HG02981 (cell line): ENCODE data around the gene RGS17.
"Not testable (repeated sequence)": the region's sequence is repeated elsewhere in the genome, so short reads cannot be mapped to it uniquely, and the experiment has no call there.

Experiments
- ATAC-seq: cut with Tn5 transposase; IDR thresholded peaks from one replicate; pipeline ENCODE4 v1.9.1; 2021; ENCODE audit warnings: mild to moderate bottlenecking, moderate library complexity; ENCODE audit not compliant: unreplicated experiment

The RGS17 gene, protein sequence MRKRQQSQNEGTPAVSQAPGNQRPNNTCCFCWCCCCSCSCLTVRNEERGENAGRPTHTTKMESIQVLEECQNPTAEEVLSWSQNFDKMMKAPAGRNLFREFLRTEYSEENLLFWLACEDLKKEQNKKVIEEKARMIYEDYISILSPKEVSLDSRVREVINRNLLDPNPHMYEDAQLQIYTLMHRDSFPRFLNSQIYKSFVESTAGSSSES

GRCh38 chr6:153131037-153131981 is at the start of gene RGS17:
TSS of gene RGS17 (minus strand) at chr6:153131282. CDS start at chr6:153044018, 87,264 bp downstream.
- ATAC-seq = peak; percentile 61

DNA sequence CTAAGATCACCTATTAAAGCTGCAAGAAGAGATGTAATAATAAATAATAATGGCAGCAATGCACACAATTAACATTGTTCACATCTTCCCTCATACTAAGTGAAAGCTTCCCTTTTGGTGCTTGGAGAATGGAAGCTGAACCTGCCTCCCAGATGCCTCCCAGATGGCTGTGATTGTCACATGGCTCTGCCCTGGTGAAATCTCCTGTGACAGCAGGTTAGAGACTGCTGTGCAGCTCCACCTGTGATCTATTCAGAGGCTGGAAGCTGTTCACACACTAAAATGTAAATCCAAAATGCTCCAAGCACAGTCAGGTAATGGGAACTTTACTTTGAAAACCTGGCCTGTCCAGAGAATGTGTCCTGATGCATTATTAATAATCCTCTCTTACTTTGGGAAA is 41.7 kb upstream of the RGS17 start:
- ATAC-seq = no peak

DNA sequence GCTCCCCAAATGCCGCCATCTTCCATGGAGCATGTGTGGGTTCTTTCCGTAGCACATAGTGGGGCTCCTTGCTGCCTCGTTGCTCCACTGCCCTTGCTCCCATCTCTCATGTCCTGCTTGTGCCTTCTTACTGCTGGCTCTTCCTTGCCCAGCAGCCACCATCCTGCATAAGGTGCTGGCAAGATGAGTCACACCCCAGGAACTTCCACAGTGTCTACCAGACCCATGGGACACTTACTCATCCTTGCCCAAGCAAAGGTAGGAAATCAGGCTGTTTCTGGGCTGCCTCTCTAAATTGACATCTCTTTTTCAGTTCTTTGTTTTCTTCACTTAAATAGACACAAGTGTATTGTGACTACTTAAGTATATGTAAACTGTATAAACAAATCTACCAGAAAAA is 39.4 kb upstream of the RGS17 start:
- no peak for ATAC-seq

DNA sequence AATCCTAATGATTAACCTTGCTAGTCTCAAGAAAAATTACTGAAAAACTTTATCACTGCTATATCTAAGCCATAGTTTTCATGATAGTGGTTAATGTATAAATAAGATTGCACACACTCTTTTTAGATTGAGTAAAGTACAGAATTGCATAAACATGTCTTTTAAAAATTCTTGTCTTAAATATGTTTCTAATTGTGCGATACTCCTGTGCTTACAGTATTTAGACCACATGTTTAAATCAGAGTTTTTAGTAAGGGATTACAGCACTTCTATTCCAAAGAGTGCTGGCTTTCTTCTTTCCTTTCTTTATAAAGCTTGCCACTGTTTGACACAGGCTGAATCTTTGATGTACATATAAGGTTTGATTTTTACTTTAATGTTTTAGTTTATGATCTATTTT is 36.8 kb upstream of the RGS17 start:
- no peak for ATAC-seq

DNA sequence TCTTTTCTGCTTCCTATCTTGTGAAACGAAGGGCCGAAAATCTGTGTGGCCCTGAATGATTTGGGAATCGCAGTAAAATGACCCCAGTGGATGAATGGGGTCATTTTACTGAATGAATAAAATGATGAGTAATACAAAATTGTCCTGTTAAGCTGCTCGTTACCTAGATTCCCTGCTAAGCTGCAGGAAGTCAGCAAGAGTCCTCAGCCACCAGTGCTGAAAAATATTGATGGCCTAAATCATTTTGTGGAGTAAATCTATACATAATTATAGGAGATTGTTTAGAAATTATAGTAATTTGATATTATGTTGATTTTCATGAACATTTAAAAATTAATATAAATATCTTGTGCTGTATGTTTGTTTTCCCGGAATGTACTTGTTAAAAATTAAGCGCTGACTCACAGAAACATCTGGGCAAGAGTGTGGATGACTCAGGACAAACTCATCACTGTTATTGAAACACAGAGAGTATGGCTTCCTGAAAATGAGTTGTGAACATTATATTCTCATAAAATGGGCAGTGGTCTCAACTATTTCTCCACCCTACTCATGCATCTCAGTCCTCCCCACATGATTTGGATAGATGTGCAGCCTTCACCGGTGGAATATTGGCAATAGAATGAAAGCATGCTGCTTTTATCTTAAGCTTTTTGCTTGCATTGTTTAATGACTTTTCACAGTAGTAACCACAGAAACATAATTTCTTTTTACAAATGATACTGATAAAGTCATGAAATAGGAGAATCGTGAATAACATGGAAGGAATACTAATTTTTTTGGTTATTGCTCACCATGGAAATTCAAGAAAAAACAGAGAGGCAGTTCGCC is 36.2 kb upstream of the RGS17 start:
- no peak for ATAC-seq

DNA sequence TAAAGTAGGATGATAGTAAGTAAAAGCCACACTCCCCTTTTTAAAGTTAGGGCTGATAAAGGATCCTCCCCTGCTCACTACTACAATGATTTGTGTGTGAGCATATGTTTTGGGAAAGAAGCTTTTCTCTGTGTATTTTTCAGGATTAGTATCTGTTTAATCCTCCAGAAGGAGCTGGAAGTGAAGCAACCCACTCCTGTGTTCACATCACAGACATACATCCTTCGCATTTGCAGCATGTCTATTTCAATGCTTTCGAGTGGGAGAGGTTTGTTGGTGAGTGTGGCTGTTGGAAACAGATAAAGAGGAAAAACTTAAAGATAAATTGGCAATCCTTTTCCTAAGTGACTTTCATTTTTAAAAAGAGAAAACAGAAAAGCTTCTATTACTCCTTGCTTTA is 31.6 kb upstream of the RGS17 start:
- ATAC-seq = no peak

DNA sequence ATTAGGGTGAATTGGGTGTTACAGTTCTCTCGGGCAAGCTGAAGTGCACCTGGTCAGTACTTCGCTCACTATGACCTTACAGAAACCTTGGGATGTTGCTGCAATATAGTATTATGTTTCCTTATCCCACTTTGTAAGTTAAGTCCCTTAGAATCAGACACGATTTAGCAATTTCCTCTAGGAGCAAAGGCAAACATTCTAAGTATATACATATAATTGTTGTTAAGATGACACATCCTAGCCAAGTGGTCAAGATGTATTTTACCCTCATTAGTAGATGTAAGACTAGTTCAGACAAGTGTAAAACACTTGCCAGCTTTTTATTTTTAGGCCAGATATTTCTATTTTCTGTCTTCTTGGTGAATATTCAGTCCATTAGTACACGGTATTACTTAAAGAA is 31.1 kb upstream of the RGS17 start:
- ATAC-seq = no peak

- ATAC-seq = no peak
Measured at GRCh38 chr6:153160221-153160620, 29.1 kb upstream of the RGS17 start.

DNA sequence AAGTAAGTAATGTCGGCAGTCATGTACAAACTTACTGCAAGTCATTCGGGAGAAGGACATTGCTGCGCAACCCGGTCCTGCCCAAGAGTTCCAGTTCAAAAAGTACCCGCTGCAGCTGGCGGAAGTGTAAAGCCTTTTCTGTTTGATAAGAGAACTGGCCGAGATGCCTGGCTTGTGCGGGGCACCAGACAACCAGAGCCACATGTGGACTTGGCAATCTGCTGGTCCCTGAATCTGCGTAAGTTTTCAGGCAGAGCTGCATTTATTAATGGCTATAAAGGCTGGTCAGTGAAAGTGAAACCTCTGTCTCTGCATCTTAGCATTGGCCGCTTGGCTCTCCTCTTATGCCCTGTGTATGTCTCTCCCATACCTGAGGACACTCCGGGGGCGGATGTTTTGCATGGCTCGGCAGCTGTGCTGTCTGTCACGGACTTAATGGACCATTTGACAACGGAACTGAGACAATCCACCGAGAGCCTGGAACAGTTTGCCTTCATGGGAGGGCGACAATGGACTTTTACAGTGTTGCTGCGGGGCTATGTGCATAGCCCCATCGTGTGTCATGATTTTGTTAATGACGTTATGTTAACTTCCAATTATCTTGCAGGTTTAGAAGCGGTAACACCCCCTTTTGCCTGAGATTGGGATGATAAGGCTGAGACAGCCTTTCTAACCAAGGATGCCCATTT is 19.8 kb upstream of the RGS17 start:
- ATAC-seq = no peak

DNA sequence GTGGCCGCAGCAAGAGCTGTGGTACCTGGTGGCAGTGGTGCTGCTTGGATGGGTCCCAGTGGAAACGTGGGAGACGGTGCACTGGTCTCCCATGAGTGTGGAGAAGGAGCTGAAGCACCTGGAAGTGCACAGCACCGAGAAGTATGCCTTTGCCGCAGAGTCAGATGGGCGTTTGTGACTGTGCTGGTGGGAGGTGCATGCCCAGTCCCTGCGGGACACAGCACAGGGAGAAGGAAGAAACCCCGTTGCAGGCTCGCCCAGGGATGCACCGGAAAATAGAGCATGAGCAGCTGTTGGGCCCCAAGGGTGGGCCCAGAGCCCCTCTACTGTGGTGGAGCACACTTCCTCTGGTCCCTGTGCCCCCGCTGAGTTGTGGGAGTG is 19.3 kb upstream of the RGS17 start:
- no peak for ATAC-seq

DNA sequence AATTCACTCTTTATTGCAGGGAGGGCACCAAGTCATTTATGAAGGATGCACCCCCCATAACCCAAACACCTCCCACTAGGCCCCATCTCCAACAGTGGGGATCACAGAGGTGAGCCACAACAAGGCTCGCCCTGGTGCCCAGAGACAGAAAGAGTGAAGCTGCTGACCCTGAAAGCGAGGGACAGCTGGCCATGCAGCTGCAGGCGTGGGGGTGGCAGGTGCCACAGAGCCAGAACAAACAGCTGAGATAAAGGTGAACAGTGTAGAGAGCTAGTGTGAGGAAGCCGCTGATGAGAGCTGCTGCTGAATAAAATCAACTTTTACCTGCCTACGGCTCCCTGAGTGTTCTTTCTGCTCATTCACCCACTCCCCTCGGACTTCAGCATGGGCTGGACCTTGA is 18.8 kb upstream of the RGS17 start:
- ATAC-seq = no peak

DNA sequence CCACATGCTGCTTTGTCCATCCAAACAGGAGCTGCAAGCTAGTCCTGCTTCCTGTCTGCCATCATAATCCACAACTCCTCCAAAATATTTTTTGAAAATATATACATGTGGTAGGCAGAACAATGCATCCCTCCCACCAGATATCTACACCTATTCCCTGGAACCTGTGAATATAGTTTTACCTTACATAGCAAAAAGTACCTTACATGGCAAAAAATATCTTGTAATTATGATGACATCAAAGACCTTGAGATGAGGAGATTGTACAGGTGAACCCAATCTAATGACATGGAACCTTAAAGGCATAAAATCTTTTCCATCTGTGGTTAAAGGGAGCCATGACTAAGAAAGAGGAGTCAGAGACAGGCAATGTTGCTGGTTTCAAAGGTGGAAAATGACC is 15.3 kb upstream of the RGS17 start:
- no peak for ATAC-seq

GRCh38 chr6:153145591-153145990 is 14.5 kb upstream of the RGS17 start:
- no peak for ATAC-seq

DNA sequence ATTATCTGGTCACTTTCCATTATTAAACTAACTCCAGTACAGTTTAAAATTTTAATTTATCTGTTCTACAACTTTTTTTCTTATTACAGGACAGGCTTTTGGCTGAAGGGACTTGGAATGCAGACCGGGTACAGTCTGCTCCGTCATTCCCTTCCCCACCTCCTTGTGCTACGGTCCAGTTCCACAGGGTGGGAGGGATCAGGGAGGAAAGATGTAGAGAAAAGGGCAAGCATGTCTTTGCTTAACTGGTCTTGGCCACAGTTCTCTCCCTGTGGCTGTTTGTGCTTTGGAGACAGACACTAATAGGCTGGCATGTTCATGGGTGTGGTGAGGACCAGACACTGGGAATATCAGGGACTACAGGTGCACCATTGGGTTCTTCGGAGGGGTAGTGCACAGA is 12.1 kb upstream of the RGS17 start:
- no peak for ATAC-seq

GRCh38 chr6:153140299-153140698 is 9.2 kb upstream of the RGS17 start:
- no peak for ATAC-seq

DNA sequence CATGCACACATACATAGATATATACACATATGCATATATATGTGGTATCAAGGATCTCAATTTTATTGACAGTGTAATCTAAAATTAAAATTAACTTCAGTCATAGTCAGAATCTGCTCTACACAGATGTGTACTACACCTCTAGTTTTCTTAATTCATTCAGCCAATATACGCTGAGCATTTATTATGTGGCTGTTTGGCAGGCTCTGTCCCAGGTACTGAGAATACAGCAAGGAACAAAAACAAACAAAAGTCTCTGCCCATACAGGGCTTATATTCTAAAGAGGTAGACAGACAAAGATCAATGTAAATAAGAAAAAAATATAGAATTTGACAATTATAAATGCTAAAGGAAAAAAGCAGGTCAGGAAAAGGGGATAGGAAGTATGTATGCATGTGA is 7.8 kb upstream of the RGS17 start:
- no peak for ATAC-seq

GRCh38 chr6:153135681-153136080 is 4.6 kb upstream of the RGS17 start:
- no peak for ATAC-seq

- not testable (repeated sequence) for ATAC-seq
Measured at GRCh38 chr6:153133667-153134066, 2.6 kb upstream of the RGS17 start.

- ATAC-seq = no peak
Measured at GRCh38 chr6:153130515-153131036, 506 bp downstream of the RGS17 start.

GRCh38 chr6:153129873-153130514 is 1.1 kb downstream of the RGS17 start:
- no peak for ATAC-seq
